GM12873 (cell line): Measurements from ENCODE around the gene PHYHIPL.

ENCODE experiments used
- TF ChIP-seq, protein P1 (sequence below): IDR thresholded peaks from 2 replicates; pipeline ENCODE4 v1.5.1; 2012; ENCODE audit warnings: low read depth, mild to moderate bottlenecking, moderate library complexity, low read length, control low read depth; ENCODE audit not compliant: insufficient read depth; ENCODE audit errors: missing control alignments

Gene PHYHIPL

DNA sequence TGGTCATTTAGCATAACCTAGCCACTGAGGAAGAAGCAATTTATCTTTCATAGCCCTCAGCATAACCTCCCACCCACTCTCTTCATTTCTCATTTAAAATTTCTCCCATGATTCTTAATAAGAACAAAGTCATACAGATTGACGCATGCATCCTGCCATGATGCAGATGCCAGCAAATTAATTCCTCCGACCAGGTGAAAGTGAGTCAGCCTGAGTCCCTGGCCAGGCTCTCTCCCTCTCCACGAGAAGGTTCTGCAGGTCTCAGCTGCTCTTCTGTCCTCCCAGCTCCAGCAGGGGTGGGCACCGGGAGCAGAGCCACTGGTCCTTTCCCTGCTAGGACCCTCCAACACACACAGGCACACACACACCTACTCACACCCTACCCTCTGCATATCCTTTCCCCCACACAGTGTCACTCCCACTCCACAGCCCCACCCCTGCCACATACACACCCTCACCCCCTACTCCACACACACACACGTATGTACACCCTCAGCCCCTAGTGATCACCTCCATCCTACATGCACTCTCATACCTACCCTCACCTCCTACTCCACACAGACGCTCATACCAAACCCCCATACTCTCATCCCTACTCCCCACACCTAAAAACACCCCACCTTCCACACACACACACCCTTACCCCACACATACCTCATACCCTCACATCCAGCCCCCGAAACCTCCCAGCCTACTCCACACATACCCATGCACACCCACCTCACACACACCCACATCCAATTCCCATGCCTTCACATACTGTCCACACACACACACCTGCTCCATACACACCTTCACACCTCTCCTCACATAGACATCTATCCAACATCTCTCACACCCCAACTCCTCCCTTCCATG, 107.9 kb downstream of the PHYHIPL start:
- TF ChIP-seq, protein P1, sequence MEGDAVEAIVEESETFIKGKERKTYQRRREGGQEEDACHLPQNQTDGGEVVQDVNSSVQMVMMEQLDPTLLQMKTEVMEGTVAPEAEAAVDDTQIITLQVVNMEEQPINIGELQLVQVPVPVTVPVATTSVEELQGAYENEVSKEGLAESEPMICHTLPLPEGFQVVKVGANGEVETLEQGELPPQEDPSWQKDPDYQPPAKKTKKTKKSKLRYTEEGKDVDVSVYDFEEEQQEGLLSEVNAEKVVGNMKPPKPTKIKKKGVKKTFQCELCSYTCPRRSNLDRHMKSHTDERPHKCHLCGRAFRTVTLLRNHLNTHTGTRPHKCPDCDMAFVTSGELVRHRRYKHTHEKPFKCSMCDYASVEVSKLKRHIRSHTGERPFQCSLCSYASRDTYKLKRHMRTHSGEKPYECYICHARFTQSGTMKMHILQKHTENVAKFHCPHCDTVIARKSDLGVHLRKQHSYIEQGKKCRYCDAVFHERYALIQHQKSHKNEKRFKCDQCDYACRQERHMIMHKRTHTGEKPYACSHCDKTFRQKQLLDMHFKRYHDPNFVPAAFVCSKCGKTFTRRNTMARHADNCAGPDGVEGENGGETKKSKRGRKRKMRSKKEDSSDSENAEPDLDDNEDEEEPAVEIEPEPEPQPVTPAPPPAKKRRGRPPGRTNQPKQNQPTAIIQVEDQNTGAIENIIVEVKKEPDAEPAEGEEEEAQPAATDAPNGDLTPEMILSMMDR: no peak

DNA sequence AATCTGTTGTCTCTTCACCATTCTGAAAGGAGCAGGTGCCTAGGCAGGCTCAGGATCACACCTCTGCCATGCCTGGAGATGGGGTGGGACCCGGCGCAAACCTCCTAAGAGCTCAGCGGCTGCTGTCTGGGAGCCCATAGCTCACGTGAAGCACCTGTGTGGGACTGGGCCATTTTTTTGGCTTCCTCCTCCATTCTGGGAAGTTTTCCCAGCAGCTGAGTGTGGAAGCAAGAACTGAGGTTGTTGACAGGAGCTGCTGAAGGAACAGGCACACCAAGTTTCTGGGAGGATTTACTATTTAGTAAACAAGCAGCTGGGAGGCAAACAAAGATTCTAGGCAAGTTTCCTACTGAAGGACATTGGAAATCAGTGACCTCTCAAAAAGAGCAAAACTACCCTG, 108.6 kb downstream of the PHYHIPL start:
- TF ChIP-seq, protein P1: no peak

DNA sequence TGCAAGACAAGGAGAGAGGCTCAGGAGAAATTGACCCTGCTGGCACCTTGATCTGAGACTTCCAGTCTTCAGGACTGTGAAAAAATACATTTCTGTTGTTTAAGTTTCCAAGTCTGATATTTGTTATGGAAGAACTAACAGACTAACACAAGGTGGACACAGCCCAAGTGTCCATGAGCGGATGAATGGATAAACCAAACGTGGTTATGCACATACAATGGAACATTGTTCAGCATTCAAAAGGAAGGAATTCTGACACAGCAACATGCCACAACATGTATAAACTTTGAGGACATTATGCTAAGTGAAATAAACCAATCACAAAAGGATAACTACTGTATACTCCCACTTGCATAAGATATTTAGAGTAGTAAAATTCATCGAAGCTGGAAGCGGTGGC, 109.4 kb downstream of the PHYHIPL start:
- TF ChIP-seq, protein P1: no peak

DNA sequence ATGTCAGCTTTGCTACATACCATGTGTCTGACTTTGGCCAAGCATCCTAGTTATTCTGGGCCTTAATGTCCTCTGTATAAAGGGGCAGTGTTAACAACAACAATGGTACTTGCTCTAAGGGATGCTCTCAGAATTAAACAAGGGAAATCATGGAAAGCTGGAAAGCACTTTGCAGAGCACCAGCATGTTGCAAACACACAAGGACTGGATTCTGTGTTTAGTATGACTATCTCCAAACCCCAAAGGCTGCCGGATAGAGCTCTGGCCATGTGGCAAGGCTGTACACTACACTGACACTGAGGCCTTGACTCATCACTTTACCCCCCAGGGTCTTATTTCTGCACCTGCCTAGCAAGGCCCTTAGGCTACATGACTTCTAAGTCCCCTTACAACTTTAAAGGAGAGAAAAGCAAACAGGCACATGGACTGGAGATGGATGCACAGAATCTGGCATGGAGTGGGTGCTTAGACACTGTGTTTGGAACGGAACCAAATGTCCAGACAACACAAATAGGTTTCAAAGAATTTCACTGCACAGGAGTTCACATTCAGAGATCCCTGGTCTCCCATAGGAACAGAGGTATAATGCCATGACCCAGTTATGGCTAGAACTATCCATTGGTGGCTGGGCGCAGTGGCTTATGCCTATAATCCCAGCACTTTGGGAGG, 111.3 kb downstream of the PHYHIPL start:
- TF ChIP-seq, protein P1: no peak

DNA sequence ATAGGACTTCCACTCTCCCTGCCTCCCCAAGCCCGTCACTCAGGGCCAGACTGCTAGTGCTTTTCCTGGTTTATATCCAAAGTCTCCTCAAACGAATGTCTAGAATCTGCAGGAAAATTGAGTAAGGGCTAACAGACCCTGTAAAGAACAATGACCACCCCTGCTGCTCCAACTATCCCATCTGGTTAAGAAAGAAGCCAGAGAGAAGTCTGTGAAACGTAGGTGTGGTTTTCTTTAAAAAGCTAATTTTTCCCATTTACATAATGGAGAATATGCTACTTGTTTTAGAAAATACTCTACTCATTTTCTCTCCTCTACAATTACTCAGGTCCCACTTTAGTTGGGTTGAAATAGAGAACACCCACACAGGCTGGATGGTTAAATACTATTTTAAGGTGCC, 113.4 kb downstream of the PHYHIPL start:
- TF ChIP-seq, protein P1: no peak

DNA sequence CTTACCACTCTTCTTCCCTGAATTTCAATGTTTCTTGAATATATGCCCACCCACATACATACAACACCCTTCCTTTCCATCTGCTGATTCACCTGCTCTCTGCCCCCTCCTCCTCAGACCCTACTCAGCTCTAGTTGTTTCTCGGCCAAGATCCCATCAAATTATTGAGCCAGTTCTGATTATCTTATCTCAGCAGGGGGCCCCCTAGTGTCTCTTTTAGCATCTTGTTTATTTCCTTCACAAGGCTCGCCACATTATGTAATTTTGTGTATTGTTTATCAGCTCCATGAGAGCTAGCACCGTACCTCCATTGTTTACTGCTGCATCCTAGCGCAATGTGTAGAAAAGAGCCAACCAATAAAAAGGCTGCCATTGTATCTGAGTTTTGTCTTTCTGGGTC, 114.0 kb downstream of the PHYHIPL start:
- TF ChIP-seq, protein P1: peak; percentile 40
